ACHN (cell line): ENCODE data around the gene ARL6IP4.
A peak's percentile ranks its signal among the peaks of the same experiment; 100 is the strongest.

Source experiments
- DNase-seq: peaks from one replicate; pipeline ENCODE4 v3.0.0-alpha.2; 2015
- in situ Hi-C: cut with HindIII; loops from 2 replicates; pipeline ENCODE4 v1.10.0; 2017; ENCODE audit warnings: low sequenced_read_pairs, low pct_ligation_motif_present, low pct_unique_long_range_greater_than_20kb

ARL6IP4 gene

GRCh38 chr12:122974892-122975789 is 5.3 kb upstream of the ARL6IP4 start, which contains the start of gene OGFOD2:
TSS of gene OGFOD2 (plus strand) at chr12:122975244. CDS start at chr12:122975252, 8 bp downstream.
- DNase-seq: peak; percentile 97
- in situ Hi-C loops: no loop called here

- DNase-seq: no peak
- in situ Hi-C loops: no loop called here
These were observed 4.5 kb upstream of the ARL6IP4 start for GRCh38 chr12:122975790-122976647.

- in situ Hi-C loops: no loop called here
- no peak for DNase-seq
These were observed 3.9 kb upstream of the ARL6IP4 start for GRCh38 chr12:122976648-122976975.

GRCh38 chr12:122977153-122977552 is 3.3 kb upstream of the ARL6IP4 start:
- no peak for DNase-seq
- in situ Hi-C loops: no loop called here

- DNase-seq: no peak
- in situ Hi-C loops: no loop called here
These were observed 2.7 kb upstream of the ARL6IP4 start for GRCh38 chr12:122977655-122978392.

GRCh38 chr12:122978507-122978955 is 1.9 kb upstream of the ARL6IP4 start:
- no peak for DNase-seq
- in situ Hi-C loops: no loop called here

- no peak for DNase-seq
These were observed 1.2 kb upstream of the ARL6IP4 start for GRCh38 chr12:122979001-122979907.

GRCh38 chr12:122979908-122980182 is 636 bp upstream of the ARL6IP4 start:
- in situ Hi-C loops: no loop called here
- peak; percentile 15 for DNase-seq

More at GRCh38 chr12:122979001-122979907, 1.2 kb upstream of the ARL6IP4 start:
- in situ Hi-C loops: no loop called here

- peak; percentile 39 for DNase-seq
- in situ Hi-C loops: no loop called here
These were observed 573 bp downstream of the ARL6IP4 start for GRCh38 chr12:122981036-122981471.

- no peak for DNase-seq
- in situ Hi-C loops: no loop called here
These were observed 1.4 kb downstream of the ARL6IP4 start for GRCh38 chr12:122981587-122982476.

GRCh38 chr12:122982477-122982815 is 2.0 kb downstream of the ARL6IP4 start:
- in situ Hi-C loops: no loop called here

GRCh38 chr12:122982963-122983788 is 2.7 kb downstream of the ARL6IP4 start:
- in situ Hi-C loops: no loop called here
- DNase-seq: no peak

More at GRCh38 chr12:122982477-122982815, 2.0 kb downstream of the ARL6IP4 start:
- DNase-seq: no peak

- DNase-seq: no peak
- in situ Hi-C loops: no loop called here
These were observed 3.5 kb downstream of the ARL6IP4 start for GRCh38 chr12:122983789-122984515.

GRCh38 chr12:122984612-122985337 is 4.3 kb downstream of the ARL6IP4 start:
- in situ Hi-C loops: no loop called here

More at GRCh38 chr12:122984612-122985337, 4.3 kb downstream of the ARL6IP4 start:
- DNase-seq: no peak
